CD4-positive, alpha-beta T cell (primary cell): ENCODE measurements around the gene BLTP3A. TPM values are rescaled to one million over a fixed set of nuclear protein-coding genes. Genes with fewer than 3 reads are reported as not detected.

Source experiments
- ATAC-seq: fragments of 200-7000 bp; cut with Tn5 transposase; one replicate; pipeline ENCODE4 v1.10.0; 2022; ENCODE audit warnings: mild to moderate bottlenecking; ENCODE audit not compliant: poor library complexity
- CTCF ChIA-PET: fragments of 350-600 bp; sonication (Branson Sonifier 250); formaldehyde crosslinking; loops from one replicate; lab custom pipeline; 2021; ENCODE audit warnings: antibody characterized with exemption, inconsistent platforms; lab: Charles Lee
- POLR2A ChIA-PET: fragments of 350-600 bp; sonication (Branson Sonifier 250); formaldehyde crosslinking; loops from one replicate; lab custom pipeline; 2021; ENCODE audit warnings: antibody characterized with exemption, inconsistent platforms; lab: Charles Lee
- DNase-seq, 14 experiments: peaks; one replicate each; pipeline ENCODE4 v3.0.0-alpha.2; 2013 to 2020; ENCODE audit warnings: mixed read lengths in 2 of 14
- H3K27ac ChIP-seq, 2 donors: one replicate each; pipeline versions ENCODE4 v1.5.1 to v1.7.0; 2013; ENCODE audit warnings: low read length in 2 of 2, low read depth in 1 of 2, mild to moderate bottlenecking in 1 of 2
- H3K27me3 ChIP-seq, 2 experiments: 1 replicate in 1 of 2; 2 replicates in 1 of 2; pipeline versions ENCODE4 v1.6.1 to v1.7.0; 2013; ENCODE audit warnings: low read length in 2 of 2, control low read depth in 1 of 2, mild to moderate bottlenecking in 1 of 2, moderate library complexity in 1 of 2; ENCODE audit not compliant: insufficient read depth in 2 of 2, control insufficient read depth in 1 of 2
- H3K36me3 ChIP-seq: one replicate; pipeline ENCODE4 v1.6.1; 2013; ENCODE audit warnings: low read length, control low read depth; ENCODE audit not compliant: insufficient read depth
- H3K4me1 ChIP-seq: one replicate; pipeline ENCODE4 v1.6.1; 2013; ENCODE audit warnings: low read length, control low read depth; ENCODE audit not compliant: insufficient read depth
- H3K4me3 ChIP-seq: one replicate; pipeline ENCODE4 v1.5.1; 2013; ENCODE audit warnings: mild to moderate bottlenecking, low read length, moderate library complexity
- H3K9me3 ChIP-seq, 2 experiments: 1 replicate in 1 of 2; 2 replicates in 1 of 2; pipeline versions ENCODE4 v1.6.1 to v1.7.0; 2013; ENCODE audit warnings: low read length in 2 of 2, mild to moderate bottlenecking in 2 of 2, control low read depth in 1 of 2, moderate library complexity in 1 of 2; ENCODE audit not compliant: control insufficient read depth in 1 of 2, insufficient read depth in 1 of 2
- H3K27ac Mint-ChIP-seq: one replicate; pipeline ENCODE4 v1.8.0; 2020; ENCODE audit warnings: mixed read lengths
- H3K27me3 Mint-ChIP-seq: one replicate; pipeline ENCODE4 v1.8.0; 2021; ENCODE audit warnings: mixed read lengths
- H3K36me3 Mint-ChIP-seq: one replicate; pipeline ENCODE4 v1.8.0; 2021; ENCODE audit warnings: low read depth, mixed read lengths
- H3K4me1 Mint-ChIP-seq: one replicate; pipeline ENCODE4 v1.8.0; 2021; ENCODE audit warnings: low read depth, mixed read lengths
- H3K4me3 Mint-ChIP-seq: one replicate; pipeline ENCODE4 v1.8.0; 2020; ENCODE audit warnings: mild to moderate bottlenecking, mixed read lengths
- H3K9me3 Mint-ChIP-seq: one replicate; pipeline ENCODE4 v1.8.0; 2020; ENCODE audit warnings: mixed read lengths
- intact Hi-C, 2 experiments: fragments of 100-400 bp; cut with DNase I in 1 of 2; cut with micrococcal nuclease in 1 of 2; formaldehyde crosslinking; loops; one replicate each; pipeline versions ENCODE4 v1.15.1 to v1.9.0; 2023 to 2025; cut with DNase I, micrococcal nuclease
- polyA plus RNA-seq, 2 donors: library from polyadenylated mRNA; unstranded; fragments of 120-200 nt; gene quantifications; one replicate each; pipeline ENCODE4 v1.2.1, GENCODE V29; 2013
- total RNA-seq, 174 experiments: library from RNA in 2 of 174; stranded (reverse) in 2 of 174; gene quantifications; one replicate each; pipeline ENCODE4 v1.2.3 and lab custom pipeline; 2021 to 2026
- TF ChIP-seq, protein P1 (sequence below): fragments of 200-600 bp; IDR thresholded peaks from one replicate; pipeline ENCODE4 v1.8.0; 2022; ENCODE audit warnings: antibody characterized with exemption, mild to moderate bottlenecking

Gene BLTP3A, protein sequence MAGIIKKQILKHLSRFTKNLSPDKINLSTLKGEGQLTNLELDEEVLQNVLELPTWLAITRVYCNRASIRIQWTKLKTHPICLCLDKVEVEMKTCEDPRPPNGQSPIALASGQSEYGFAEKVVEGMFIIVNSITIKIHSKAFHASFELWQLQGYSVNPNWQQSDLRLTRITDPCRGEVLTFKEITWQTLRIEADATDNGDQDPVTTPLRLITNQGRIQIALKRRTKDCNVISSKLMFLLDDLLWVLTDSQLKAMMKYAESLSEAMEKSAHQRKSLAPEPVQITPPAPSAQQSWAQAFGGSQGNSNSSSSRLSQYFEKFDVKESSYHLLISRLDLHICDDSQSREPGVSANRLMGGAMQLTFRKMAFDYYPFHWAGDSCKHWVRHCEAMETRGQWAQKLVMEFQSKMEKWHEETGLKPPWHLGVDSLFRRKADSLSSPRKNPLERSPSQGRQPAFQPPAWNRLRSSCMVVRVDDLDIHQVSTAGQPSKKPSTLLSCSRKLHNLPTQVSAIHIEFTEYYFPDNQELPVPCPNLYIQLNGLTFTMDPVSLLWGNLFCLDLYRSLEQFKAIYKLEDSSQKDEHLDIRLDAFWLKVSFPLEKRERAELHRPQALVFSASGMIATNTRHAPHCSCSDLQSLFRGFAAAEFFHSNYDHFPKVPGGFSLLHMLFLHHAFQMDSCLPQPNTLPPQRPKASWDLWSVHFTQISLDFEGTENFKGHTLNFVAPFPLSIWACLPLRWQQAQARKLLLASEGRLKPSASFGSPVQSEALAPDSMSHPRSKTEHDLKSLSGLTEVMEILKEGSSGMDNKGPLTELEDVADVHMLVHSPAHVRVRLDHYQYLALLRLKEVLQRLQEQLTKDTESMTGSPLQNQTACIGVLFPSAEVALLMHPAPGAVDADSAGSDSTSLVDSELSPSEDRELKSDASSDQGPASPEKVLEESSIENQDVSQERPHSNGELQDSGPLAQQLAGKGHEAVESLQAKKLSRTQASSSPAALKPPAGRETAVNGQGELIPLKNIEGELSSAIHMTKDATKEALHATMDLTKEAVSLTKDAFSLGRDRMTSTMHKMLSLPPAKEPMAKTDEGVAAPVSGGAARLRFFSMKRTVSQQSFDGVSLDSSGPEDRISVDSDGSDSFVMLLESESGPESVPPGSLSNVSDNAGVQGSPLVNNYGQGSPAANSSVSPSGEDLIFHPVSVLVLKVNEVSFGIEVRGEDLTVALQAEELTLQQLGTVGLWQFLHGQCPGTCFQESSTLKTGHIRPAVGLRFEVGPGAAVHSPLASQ (N-terminal part only)
- 1 to 10 TPM; 7.6 to 8.1 TPM for total RNA-seq
- 4.8 TPM for polyA plus RNA-seq (2013, experiment 1 of 2)
- 6.2 TPM for polyA plus RNA-seq (2013, experiment 2 of 2)
- 21.0 to 87.4 (median 37.8) reads per million in 172 experiments for total RNA-seq (lab: John Stamatoyannopoulos, UW)

DNA sequence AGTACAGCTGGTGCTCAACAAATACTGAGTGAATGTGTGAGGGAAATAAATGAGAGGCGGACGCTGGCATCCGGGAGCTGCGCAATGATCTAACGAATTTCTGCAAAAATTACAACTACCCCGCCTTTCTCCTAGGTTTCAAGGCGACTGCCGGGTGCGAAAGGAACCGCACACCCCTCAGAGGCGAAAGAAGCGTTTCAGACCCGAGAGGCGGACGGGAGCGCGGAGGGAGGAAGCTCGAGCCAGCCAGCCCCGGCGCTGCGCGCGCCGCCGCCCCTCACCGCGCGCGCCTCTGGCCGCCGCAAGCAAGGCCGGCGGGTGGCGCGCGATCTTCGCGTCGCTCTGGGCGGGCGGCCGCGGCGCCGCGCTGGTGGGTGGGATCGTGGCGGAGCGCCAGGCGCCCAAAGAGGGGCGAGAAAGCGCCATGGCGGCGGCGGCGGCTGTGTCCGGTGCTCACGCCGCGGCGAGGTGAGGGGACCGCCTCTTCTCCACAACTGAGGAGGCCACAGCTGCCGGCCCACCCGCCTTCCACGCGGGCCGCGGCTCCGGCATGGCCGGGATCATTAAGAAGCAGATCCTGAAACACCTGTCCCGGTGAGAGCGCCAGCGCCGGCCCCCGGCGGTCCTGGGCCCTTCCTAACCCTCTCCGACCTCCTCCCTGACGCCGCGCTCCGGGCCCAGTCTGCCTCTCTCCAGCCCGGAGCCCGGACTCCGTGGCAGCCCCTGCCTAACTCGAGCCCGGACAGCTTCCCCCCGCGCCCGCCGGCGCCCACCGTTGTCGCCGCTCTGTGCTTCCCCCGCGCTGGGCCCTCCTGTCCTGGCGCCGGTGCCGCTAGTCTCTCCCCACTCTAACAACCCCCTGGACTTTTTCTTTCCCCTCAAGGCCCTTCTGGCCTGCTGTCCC, at the start of gene BLTP3A:
TSS of gene BLTP3A (plus strand) at position 383 of the 904 bp plus-strand sequence. CDS start at position 551, 168 bp downstream.
- H3K27me3 Mint-ChIP-seq, result no peaks in the 10 kb centered on the region
- TF ChIP-seq, protein P1, sequence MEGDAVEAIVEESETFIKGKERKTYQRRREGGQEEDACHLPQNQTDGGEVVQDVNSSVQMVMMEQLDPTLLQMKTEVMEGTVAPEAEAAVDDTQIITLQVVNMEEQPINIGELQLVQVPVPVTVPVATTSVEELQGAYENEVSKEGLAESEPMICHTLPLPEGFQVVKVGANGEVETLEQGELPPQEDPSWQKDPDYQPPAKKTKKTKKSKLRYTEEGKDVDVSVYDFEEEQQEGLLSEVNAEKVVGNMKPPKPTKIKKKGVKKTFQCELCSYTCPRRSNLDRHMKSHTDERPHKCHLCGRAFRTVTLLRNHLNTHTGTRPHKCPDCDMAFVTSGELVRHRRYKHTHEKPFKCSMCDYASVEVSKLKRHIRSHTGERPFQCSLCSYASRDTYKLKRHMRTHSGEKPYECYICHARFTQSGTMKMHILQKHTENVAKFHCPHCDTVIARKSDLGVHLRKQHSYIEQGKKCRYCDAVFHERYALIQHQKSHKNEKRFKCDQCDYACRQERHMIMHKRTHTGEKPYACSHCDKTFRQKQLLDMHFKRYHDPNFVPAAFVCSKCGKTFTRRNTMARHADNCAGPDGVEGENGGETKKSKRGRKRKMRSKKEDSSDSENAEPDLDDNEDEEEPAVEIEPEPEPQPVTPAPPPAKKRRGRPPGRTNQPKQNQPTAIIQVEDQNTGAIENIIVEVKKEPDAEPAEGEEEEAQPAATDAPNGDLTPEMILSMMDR, result peak; percentile 29
- ATAC-seq, result peak; percentile 91

DNA sequence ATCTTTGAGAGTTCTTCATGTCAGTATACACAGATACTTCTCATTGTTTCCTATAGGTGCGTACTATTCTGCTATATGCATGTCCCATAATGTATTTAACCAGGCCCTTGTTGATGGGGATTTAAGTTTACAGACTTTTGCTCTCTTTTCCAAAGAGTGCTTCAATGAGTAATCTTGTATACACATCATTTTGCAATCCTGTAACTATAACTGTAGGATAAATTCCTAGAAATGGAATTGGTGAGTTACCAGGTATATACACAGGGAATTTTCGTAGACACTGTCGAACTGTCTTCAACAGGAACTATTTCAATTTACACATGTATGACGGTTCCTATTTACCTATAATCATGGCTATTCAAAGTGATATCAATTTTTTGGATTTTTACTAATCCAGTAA, 49.8 kb upstream of the BLTP3A start:
- intact Hi-C loops, result no loop called here
- H3K27ac Mint-ChIP-seq, result no peak overlapping the region
- CTCF ChIA-PET, result no interaction called here
- Histone ChIP-seq H3K27ac (no peak overlapping the region), H3K4me1 (no peaks in the 10 kb centered on the region), H3K9me3 (no peaks in the 10 kb centered on the region), H3K27me3 (no peaks in the 10 kb centered on the region), H3K36me3 (no peaks in the 10 kb centered on the region), H3K4me3 (no peak overlapping the region)
- H3K4me3 Mint-ChIP-seq, result no peak overlapping the region
- ATAC-seq (no peak), DNase-seq (no peak)
- TF ChIP-seq, protein P1, result no peak
- no peaks in the 10 kb centered on the region for H3K9me3 Mint-ChIP-seq
- no peaks in the 10 kb centered on the region for H3K4me1 Mint-ChIP-seq
- no peaks in the 10 kb centered on the region for H3K36me3 Mint-ChIP-seq
- no peaks in the 10 kb centered on the region for H3K27me3 Mint-ChIP-seq
- POLR2A ChIA-PET, result no interaction called here

More for the DNA sequence above, at the start of gene BLTP3A:
- intact Hi-C loops, result loop anchor here (1.0 to 10.0 kb wide), 4 partner anchors 33 to 267 kb away; partner anchors contain the start of genes ANKS1A (in 1 of the 2), SNRPC (in 1 of the 2) and TAF11 (in 1 of the 2)
- Mint-ChIP-seq H3K4me3 (peak within 1 kb of the TSS; percentile 99), H3K4me1 (peaks cover 27% of the 10 kb centered on the region), H3K36me3 (peaks cover 13% of the 10 kb centered on the region), H3K9me3 (no peaks in the 10 kb centered on the region), H3K27ac (peak within 1 kb of the TSS; percentile 97)
- CTCF ChIA-PET, result interaction anchor here (1.2 to 1.6 kb wide), 7 partner anchors 15 to 264 kb away, joined by 3 read pairs; partner anchors contain the start of gene ILRUN
- H3K36me3 ChIP-seq, result no peaks in the 10 kb centered on the region
- peaks cover 22% of the 10 kb centered on the region for H3K4me1 ChIP-seq
- H3K4me3 ChIP-seq, result peak within 1 kb of the TSS; percentile 77
- H3K27ac ChIP-seq, result peak within 1 kb of the TSS; percentile 44 to 73
- peak; percentile 51 to 91 (median 71) for DNase-seq
- POLR2A ChIA-PET, result interaction anchor here (0.7 to 4.3 kb wide), 21 partner anchors 9 to 1820 kb away, joined by 3 to 57 read pairs (median 4); partner anchors contain the start of genes ANKS1A, HMGA1, ILRUN and SNRPC
- H3K9me3 ChIP-seq, result no peaks in the 10 kb centered on the region
- H3K27me3 ChIP-seq, result no peaks in the 10 kb centered on the region
